Measurements from ENCODE around the gene RPS6KL1.

Gene RPS6KL1

GRCh38 chr14:74911704-74912103 lies 11.4 kb downstream of the RPS6KL1 start:
- DNase-seq, result no peak

GRCh38 chr14:74911221-74911620 lies 11.8 kb downstream of the RPS6KL1 start:
- DNase-seq, result no peak

GRCh38 chr14:74910556-74910955 lies 12.5 kb downstream of the RPS6KL1 start:
- no peak for DNase-seq

GRCh38 chr14:74909911-74910310 lies 13.1 kb downstream of the RPS6KL1 start:
- no peak for DNase-seq

- no peak for DNase-seq
Measured at GRCh38 chr14:74909501-74909900, 13.6 kb downstream of the RPS6KL1 start.

GRCh38 chr14:74908861-74909341 lies 14.2 kb downstream of the RPS6KL1 start:
- DNase-seq, result no peak

- DNase-seq, result no peak
Measured at GRCh38 chr14:74907744-74908143, 15.3 kb downstream of the RPS6KL1 start.

- no peak for DNase-seq
Measured at GRCh38 chr14:74906925-74907521, 16.0 kb downstream of the RPS6KL1 start.

- DNase-seq, result no peak
Measured at GRCh38 chr14:74905595-74906142, 17.4 kb downstream of the RPS6KL1 start.

GRCh38 chr14:74904635-74905503 lies 18.2 kb downstream of the RPS6KL1 start:
- no peak for DNase-seq

GRCh38 chr14:74902941-74903705 lies 19.9 kb downstream of the RPS6KL1 start:
- no peak for DNase-seq

GRCh38 chr14:74898694-74899093 lies 24.4 kb downstream of the RPS6KL1 start:
- DNase-seq, result no peak

- no peak for DNase-seq
Measured at GRCh38 chr14:74898083-74898482, 25.0 kb downstream of the RPS6KL1 start.

- DNase-seq, result no peak
Measured at GRCh38 chr14:74897642-74898041, 25.4 kb downstream of the RPS6KL1 start.

GRCh38 chr14:74896400-74896799 lies 26.7 kb downstream of the RPS6KL1 start:
- DNase-seq, result no peak

- no peak for DNase-seq
Measured at GRCh38 chr14:74893614-74894091, 29.4 kb downstream of the RPS6KL1 start.

- DNase-seq, result no peak
Measured at GRCh38 chr14:74892745-74893144, 30.3 kb downstream of the RPS6KL1 start.

- no peak for DNase-seq
Measured at GRCh38 chr14:74891870-74892269, 31.2 kb downstream of the RPS6KL1 start.

GRCh38 chr14:74890262-74890661 lies 32.8 kb downstream of the RPS6KL1 start:
- DNase-seq, result no peak

GRCh38 chr14:74888164-74889158 lies 34.6 kb downstream of the RPS6KL1 start:
- no peak for DNase-seq

- no peak for DNase-seq
Measured at GRCh38 chr14:74886001-74886400, 37.1 kb downstream of the RPS6KL1 start.
